Endothelial cell of umbilical vein (primary cell): ENCODE measurements around the gene C1QTNF9B. TPM values are rescaled to one million over a fixed set of nuclear protein-coding genes. Genes with fewer than 3 reads are reported as not detected.

Experiments
- BruUV-seq: library from RNA; stranded (reverse); fragments of 400-500 nt; replicated peaks from 2 replicates; lab custom pipeline; 2021; lab: Mats Ljungman, UMichigan
- CTCF ChIA-PET: fragments of 300-600, 350-600 bp; sonication (Branson Sonifier 250); formaldehyde crosslinking; loops from one replicate; lab custom pipeline; 2021; ENCODE audit warnings: antibody characterized with exemption, inconsistent platforms; lab: Charles Lee
- POLR2A ChIA-PET: fragments of 300-600, 350-600 bp; sonication (Branson Sonifier 250); formaldehyde crosslinking; loops from one replicate; lab custom pipeline; 2021; ENCODE audit warnings: antibody characterized with exemption, inconsistent platforms; lab: Charles Lee
- DNase-seq: peaks from one replicate; pipeline ENCODE4 v3.0.0-alpha.2; 2011; ENCODE audit warnings: low read depth, low spot score
- FAIRE-seq: peaks from 2 replicates; lab custom pipeline; 2011; peaks lifted over from hg19 to GRCh38; lab: Jason Lieb, UNC
- H2AFZ ChIP-seq: 2 replicates; pipeline ENCODE4 v1.6.0; 2012; ENCODE audit warnings: low read depth, low read length, control low read depth, inconsistent platforms
- H3K27ac ChIP-seq: 2 replicates; pipeline ENCODE4 v1.5.1; 2011; ENCODE audit warnings: low read depth, mild to moderate bottlenecking, control low read depth, low read length, moderate library complexity; ENCODE audit not compliant: insufficient read depth
- H3K27me3 ChIP-seq, 2 experiments: 2 replicates each; pipeline versions ENCODE4 v1.6.0 to v1.6.1; 2011; ENCODE audit warnings: low read length in 2 of 2, mixed read lengths in 1 of 2; ENCODE audit not compliant: control insufficient read depth in 2 of 2, insufficient read depth in 2 of 2
- H3K36me3 ChIP-seq, 2 experiments: 2 replicates in 1 of 2; 3 replicates in 1 of 2; pipeline ENCODE4 v1.5.1; 2011; ENCODE audit warnings: low read length in 2 of 2, mild to moderate bottlenecking in 1 of 2, moderate library complexity in 1 of 2; ENCODE audit not compliant: control insufficient read depth in 2 of 2, insufficient read depth in 2 of 2; ENCODE audit errors: extremely low read depth in 1 of 2
- H3K4me1 ChIP-seq: 3 replicates; pipeline ENCODE4 v1.5.1; 2011; ENCODE audit warnings: mild to moderate bottlenecking, low read length; ENCODE audit not compliant: control insufficient read depth, insufficient read depth; ENCODE audit errors: extremely low read depth
- H3K4me2 ChIP-seq: 2 replicates; pipeline ENCODE4 v1.6.1; 2011; ENCODE audit warnings: low read length, control low read depth, mixed read lengths; ENCODE audit not compliant: insufficient read depth
- H3K4me3 ChIP-seq, 3 experiments: fragments of 200-600 bp in 1 of 3; sonication (generic), shearing (Covaris generic) in 1 of 3; replicated peaks in 1 of 3; 2 replicates each; pipeline ENCODE4 v1.5.1; 2011 to 2016; ENCODE audit warnings: control low read depth in 3 of 3, low read length in 3 of 3, mild to moderate bottlenecking in 2 of 3, inconsistent platforms in 1 of 3, low read depth in 1 of 3, moderate library complexity in 1 of 3; ENCODE audit not compliant: insufficient read depth in 1 of 3
- H3K79me2 ChIP-seq: 2 replicates; pipeline ENCODE4 v1.6.0; 2012; ENCODE audit warnings: low read length, inconsistent platforms; ENCODE audit not compliant: control insufficient read depth, insufficient read depth
- H3K9ac ChIP-seq: replicated peaks from 2 replicates; pipeline ENCODE3; 2011; ENCODE audit warnings: low read length, control low read depth; ENCODE audit not compliant: insufficient read depth; ENCODE audit errors: extremely low read depth
- H3K9me1 ChIP-seq: replicated peaks from 3 replicates; pipeline ENCODE4 v1.6.0; 2011; ENCODE audit warnings: mild to moderate bottlenecking, low read length; ENCODE audit not compliant: control insufficient read depth, insufficient read depth; ENCODE audit errors: extremely low read depth
- H3K9me3 ChIP-seq: replicated peaks from 2 replicates; pipeline ENCODE4 v1.5.1; 2012; ENCODE audit warnings: low read length, inconsistent platforms; ENCODE audit not compliant: control insufficient read depth, insufficient read depth
- H4K20me1 ChIP-seq: replicated peaks from 2 replicates; pipeline ENCODE3; 2011; ENCODE audit warnings: mild to moderate bottlenecking, low read length; ENCODE audit not compliant: control insufficient read depth, insufficient read depth; ENCODE audit errors: extremely low read depth
- EZH2 ChIP-seq: IDR thresholded peaks from 2 replicates; pipeline ENCODE4 v1.6.1; 2012; ENCODE audit warnings: borderline replicate concordance, low read depth, mild to moderate bottlenecking, moderate library complexity, low read length, inconsistent platforms; ENCODE audit not compliant: severe bottlenecking
- FOS ChIP-seq: IDR thresholded peaks from 2 replicates; pipeline ENCODE4 v1.6.1; 2011; ENCODE audit warnings: mild to moderate bottlenecking, low read length, moderate library complexity, borderline replicate concordance; ENCODE audit not compliant: insufficient read depth
- JUN ChIP-seq: IDR thresholded peaks from 2 replicates; pipeline ENCODE4 v1.6.1; 2011; ENCODE audit warnings: borderline replicate concordance, low read depth; ENCODE audit not compliant: insufficient read length, insufficient read depth
- MYC ChIP-seq: IDR thresholded peaks from one replicate; pipeline ENCODE4 v1.6.1; 2011; ENCODE audit warnings: mild to moderate bottlenecking, low read depth, low read length
- POLR2A ChIP-seq: IDR thresholded peaks from 2 replicates; pipeline ENCODE4 v1.6.1; 2012; ENCODE audit warnings: low read depth, mild to moderate bottlenecking, control low read depth, low read length
- POLR2AphosphoS5 ChIP-seq: IDR thresholded peaks from 2 replicates; pipeline ENCODE4 v1.6.1; 2012; ENCODE audit warnings: low read depth, mild to moderate bottlenecking, control low read depth, low read length, moderate library complexity; ENCODE audit not compliant: insufficient read depth
- dilution Hi-C: fragments of 300-500 bp; cut with MboI; formaldehyde crosslinking; loops from one replicate; pipeline ENCODE4 v1.15.0; 2019; ENCODE audit warnings: low sequenced_read_pairs; ENCODE audit not compliant: extremely low pct_ligation_motif_present
- intact Hi-C: fragments of 100-400 bp; cut with micrococcal nuclease; formaldehyde crosslinking; loops from one replicate; pipeline ENCODE4 v1.10.0; 2022
- polyA plus RNA-seq, 4 experiments: library from polyadenylated mRNA; depleted of rRNA in 3 of 4; stranded (reverse) in 3 of 4; unstranded in 1 of 4; fragments of >200 nt; gene quantifications; 2 replicates each; pipeline versions ENCODE4 v1.2.1 to v1.2.3, GENCODE V29; 2011 to 2012; ENCODE audit warnings: missing spikeins in 1 of 4
- total RNA-seq: library from RNA; stranded (reverse); gene quantifications from 2 replicates; pipeline ENCODE4 v1.2.3, GENCODE V29; 2021
- TF ChIP-seq, protein P1 (sequence below): IDR thresholded peaks from 2 replicates; pipeline ENCODE4 v1.6.1; 2011; ENCODE audit not compliant: insufficient read depth, insufficient read length
- TF ChIP-seq, protein P2 (sequence below), 2 donors: IDR thresholded peaks; 1 replicate in 1 of 2; 2 replicates in 1 of 2; pipeline ENCODE4 v1.5.1; 2011; ENCODE audit warnings: low read length in 2 of 2, mild to moderate bottlenecking in 2 of 2, moderate library complexity in 2 of 2, control low read depth in 1 of 2, inconsistent platforms in 1 of 2, low read depth in 1 of 2; ENCODE audit not compliant: insufficient read depth in 1 of 2; ENCODE audit errors: extremely low read depth in 1 of 2

C1QTNF9B gene
- total and polyA plus RNA-seq, 2 donors (not counting 3 experiments of a cell fraction or from before 2014, with no cell fraction given): 0.06 TPM; not detected in 1

GRCh38 chr13:23901365-23901764 lies 4.1 kb upstream of the C1QTNF9B start:
- Histone ChIP-seq H3K4me1 (peaks cover 20% of the 10 kb centered on the region), H3K36me3 (no peaks in the 10 kb centered on the region), H3K27ac (peak overlapping the region; percentile 36), H3K4me2 (peak overlapping the region; percentile 18), H3K9me3 (no peaks in the 10 kb centered on the region), H3K9me1 (no peaks in the 10 kb centered on the region), H3K27me3 (no peaks in the 10 kb centered on the region), H3K79me2 (no peaks in the 10 kb centered on the region), H3K9ac (no peak overlapping the region), H3K4me3 (no peak overlapping the region), H2AFZ (no peak overlapping the region), H4K20me1 (no peaks in the 10 kb centered on the region)
- CTCF ChIA-PET: interaction anchor here (1.3 kb wide), 1 partner anchor 328 kb away, joined by 4 read pairs; no protein-coding TSS in a partner anchor
- FAIRE-seq (peak; percentile 40), DNase-seq (peak; percentile 22)
- no TSS peak for BruUV-seq
- POLR2A ChIA-PET: no interaction called here
- dilution Hi-C loops: no loop called here
- TF ChIP-seq JUN (peak; percentile 56), EZH2 (no peak), POLR2AphosphoS5 (no peak), POLR2A (no peak), FOS (no peak)
- TF ChIP-seq, protein P1, sequence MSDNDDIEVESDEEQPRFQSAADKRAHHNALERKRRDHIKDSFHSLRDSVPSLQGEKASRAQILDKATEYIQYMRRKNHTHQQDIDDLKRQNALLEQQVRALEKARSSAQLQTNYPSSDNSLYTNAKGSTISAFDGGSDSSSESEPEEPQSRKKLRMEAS: no peak
- intact Hi-C loops: no loop called here

DNA sequence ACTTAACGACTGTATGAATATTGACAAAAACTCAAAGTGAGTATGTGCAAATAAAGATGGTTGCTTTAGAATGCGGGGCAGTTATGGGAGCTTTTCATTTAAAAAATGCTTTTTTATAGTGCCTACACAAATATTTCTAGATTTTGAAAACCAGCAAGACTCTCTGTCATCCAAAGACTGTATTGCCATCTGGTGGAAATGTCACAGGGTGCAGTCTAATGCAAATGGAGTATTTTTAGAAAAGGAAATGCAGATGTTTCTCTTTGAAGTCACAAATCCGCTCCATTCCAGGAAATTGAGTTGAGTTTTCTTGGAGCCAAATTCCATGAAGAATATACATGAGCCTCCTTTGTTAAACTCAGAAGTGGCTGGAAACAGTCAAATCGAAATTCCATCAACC lies 2.3 kb upstream of the C1QTNF9B start:
- H3K9ac ChIP-seq: no peak overlapping the region
- ChIA-PET POLR2A (no interaction called here), CTCF (interaction anchor here (0.6 to 3.4 kb wide), 8 partner anchors 10 to 521 kb away, joined by 3 to 16 read pairs (median 4); partner anchors contain the start of gene MIPEP)
- TF ChIP-seq, protein P2, sequence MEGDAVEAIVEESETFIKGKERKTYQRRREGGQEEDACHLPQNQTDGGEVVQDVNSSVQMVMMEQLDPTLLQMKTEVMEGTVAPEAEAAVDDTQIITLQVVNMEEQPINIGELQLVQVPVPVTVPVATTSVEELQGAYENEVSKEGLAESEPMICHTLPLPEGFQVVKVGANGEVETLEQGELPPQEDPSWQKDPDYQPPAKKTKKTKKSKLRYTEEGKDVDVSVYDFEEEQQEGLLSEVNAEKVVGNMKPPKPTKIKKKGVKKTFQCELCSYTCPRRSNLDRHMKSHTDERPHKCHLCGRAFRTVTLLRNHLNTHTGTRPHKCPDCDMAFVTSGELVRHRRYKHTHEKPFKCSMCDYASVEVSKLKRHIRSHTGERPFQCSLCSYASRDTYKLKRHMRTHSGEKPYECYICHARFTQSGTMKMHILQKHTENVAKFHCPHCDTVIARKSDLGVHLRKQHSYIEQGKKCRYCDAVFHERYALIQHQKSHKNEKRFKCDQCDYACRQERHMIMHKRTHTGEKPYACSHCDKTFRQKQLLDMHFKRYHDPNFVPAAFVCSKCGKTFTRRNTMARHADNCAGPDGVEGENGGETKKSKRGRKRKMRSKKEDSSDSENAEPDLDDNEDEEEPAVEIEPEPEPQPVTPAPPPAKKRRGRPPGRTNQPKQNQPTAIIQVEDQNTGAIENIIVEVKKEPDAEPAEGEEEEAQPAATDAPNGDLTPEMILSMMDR (IDR thresholded peaks at IDR 0.05; ENCODE audit: extremely low read depth in 1 of 2, insufficient read depth in 1 of 2, low read depth in 1 of 2, low read length in 2 of 2): peak; percentile 23 to 46
- TF ChIP-seq FOS: no peak
- TF ChIP-seq POLR2A: no peak
- TF ChIP-seq POLR2AphosphoS5: no peak
- TF ChIP-seq MYC: no peak
- TF ChIP-seq EZH2: no peak
- TF ChIP-seq, protein P1: no peak
- no peak for TF ChIP-seq JUN
- BruUV-seq: no TSS peak
- no peaks in the 10 kb centered on the region for H3K36me3 ChIP-seq
- H3K9me1 ChIP-seq: no peaks in the 10 kb centered on the region
- DNase-seq: peak; percentile 50
- no peaks in the 10 kb centered on the region for H4K20me1 ChIP-seq
- H3K27me3 ChIP-seq: no peaks in the 10 kb centered on the region
- H3K4me3 ChIP-seq: no peak overlapping the region
- H3K4me2 ChIP-seq: peak overlapping the region; percentile 35
- no peak overlapping the region for H3K27ac ChIP-seq
- H2AFZ ChIP-seq: peak overlapping the region; percentile 21
- intact Hi-C loops (loop anchor here (1.0 kb wide), 1 partner anchor 433 kb away; no protein-coding TSS in a partner anchor), dilution Hi-C loops (no loop called here)
- no peaks in the 10 kb centered on the region for H3K9me3 ChIP-seq
- FAIRE-seq: peak; percentile 90
- no peaks in the 10 kb centered on the region for H3K79me2 ChIP-seq
- peaks cover 20% of the 10 kb centered on the region for H3K4me1 ChIP-seq
